Measurements from ENCODE around the gene ERF.

DNA sequence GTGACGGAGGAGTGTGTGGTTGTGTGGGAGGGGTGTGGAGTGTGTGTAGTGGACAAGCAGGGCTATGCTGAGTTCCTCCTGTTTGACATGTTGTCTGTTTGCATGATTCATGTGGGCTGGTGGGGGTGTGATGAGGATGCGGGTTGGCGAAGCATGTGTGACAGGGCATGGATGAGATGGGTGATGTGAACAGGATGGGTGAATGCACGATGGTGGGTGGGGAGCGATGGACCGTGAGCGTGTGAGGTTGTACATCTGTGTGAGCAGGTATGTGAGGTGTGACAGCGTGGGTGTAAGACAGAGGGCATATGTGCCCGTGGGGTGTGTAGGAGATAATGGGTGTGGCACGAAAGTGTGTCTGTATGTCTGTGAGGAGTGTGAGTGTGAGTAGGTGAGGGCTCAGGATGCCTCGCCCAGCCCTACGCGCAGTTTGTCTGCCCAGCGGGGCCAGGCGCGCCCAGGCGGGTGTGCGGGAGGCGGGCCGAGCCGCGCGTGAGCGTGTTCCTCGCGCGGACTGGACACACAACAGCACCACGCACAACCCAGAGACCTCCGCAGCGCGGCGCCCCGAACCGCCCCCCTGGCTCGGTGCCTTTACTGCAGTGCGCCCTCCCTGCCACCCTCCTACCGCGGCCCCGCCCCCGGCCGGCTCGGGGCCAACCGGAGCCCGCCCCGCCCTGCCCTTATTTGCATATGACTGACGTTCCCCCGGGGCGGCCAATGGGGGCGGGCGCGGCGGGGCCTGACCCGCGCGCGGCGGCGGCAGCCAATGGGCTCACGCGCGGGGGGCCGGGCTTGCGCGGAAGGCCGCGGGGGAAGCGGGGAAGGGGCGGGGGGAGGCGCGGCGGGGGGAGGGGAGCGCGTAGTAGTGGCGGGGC is 28.5 kb upstream of the ERF start:
- TF ChIP-seq, protein P1, sequence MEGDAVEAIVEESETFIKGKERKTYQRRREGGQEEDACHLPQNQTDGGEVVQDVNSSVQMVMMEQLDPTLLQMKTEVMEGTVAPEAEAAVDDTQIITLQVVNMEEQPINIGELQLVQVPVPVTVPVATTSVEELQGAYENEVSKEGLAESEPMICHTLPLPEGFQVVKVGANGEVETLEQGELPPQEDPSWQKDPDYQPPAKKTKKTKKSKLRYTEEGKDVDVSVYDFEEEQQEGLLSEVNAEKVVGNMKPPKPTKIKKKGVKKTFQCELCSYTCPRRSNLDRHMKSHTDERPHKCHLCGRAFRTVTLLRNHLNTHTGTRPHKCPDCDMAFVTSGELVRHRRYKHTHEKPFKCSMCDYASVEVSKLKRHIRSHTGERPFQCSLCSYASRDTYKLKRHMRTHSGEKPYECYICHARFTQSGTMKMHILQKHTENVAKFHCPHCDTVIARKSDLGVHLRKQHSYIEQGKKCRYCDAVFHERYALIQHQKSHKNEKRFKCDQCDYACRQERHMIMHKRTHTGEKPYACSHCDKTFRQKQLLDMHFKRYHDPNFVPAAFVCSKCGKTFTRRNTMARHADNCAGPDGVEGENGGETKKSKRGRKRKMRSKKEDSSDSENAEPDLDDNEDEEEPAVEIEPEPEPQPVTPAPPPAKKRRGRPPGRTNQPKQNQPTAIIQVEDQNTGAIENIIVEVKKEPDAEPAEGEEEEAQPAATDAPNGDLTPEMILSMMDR (conservative IDR thresholded peaks at IDR 0.05), result no peak
- TF ChIP-seq ZFX (IDR thresholded peaks at IDR 0.05), result no peak
